Smooth muscle cell (in vitro differentiated cells): ENCODE data around the gene TAS2R5. TPM values are rescaled to one million over a fixed set of nuclear protein-coding genes. Genes with fewer than 3 reads are reported as not detected.
A peak's percentile ranks its signal among the peaks of the same experiment; 100 is the strongest.
"Not testable (repeated sequence)": the region's sequence is repeated elsewhere in the genome, so short reads cannot be mapped to it uniquely, and the experiment has no call there.

ENCODE experiments used
- DNase-seq: peaks from one replicate; lab custom pipeline; 2025; ENCODE audit not compliant: unreplicated experiment; lab: John Stamatoyannopoulos, UW
- H2AFZ ChIP-seq: fragments of 200-600 bp; sonication (generic); 2 replicates; pipeline ENCODE4 v1.6.0; 2016; ENCODE audit warnings: antibody characterized with exemption, low read depth, mild to moderate bottlenecking
- H3F3A ChIP-seq: fragments of 200-600 bp; sonication (generic); 2 replicates; pipeline ENCODE4 v1.6.0; 2017; ENCODE audit warnings: antibody characterized with exemption, low read depth
- H3K27ac ChIP-seq: fragments of 200-600 bp; sonication (generic); 2 replicates; pipeline ENCODE4 v1.5.1; 2016; ENCODE audit warnings: low read depth, mild to moderate bottlenecking
- H3K27me3 ChIP-seq: fragments of 200-600 bp; sonication (generic); 2 replicates; pipeline ENCODE4 v1.6.1; 2016; ENCODE audit warnings: low read depth, mild to moderate bottlenecking
- H3K36me3 ChIP-seq: fragments of 200-600 bp; sonication (generic); 2 replicates; pipeline ENCODE4 v1.5.1; 2016; ENCODE audit warnings: low read depth
- H3K4me1 ChIP-seq: fragments of 200-600 bp; sonication (generic); 2 replicates; pipeline ENCODE4 v1.5.1; 2016; ENCODE audit warnings: low read depth
- H3K4me2 ChIP-seq: fragments of 200-600 bp; sonication (generic); 2 replicates; pipeline ENCODE4 v1.6.0; 2016; ENCODE audit warnings: mild to moderate bottlenecking
- H3K4me3 ChIP-seq: fragments of 200-600 bp; sonication (generic); 2 replicates; pipeline ENCODE4 v1.5.1; 2016; ENCODE audit warnings: mild to moderate bottlenecking
- H3K79me2 ChIP-seq: fragments of 200-600 bp; sonication (generic); 2 replicates; pipeline ENCODE4 v1.6.0; 2016; ENCODE audit warnings: low read depth, mild to moderate bottlenecking
- H3K9ac ChIP-seq: fragments of 200-600 bp; sonication (generic); 2 replicates; pipeline ENCODE4 v1.6.0; 2016; ENCODE audit warnings: low read depth
- H3K9me3 ChIP-seq: fragments of 200-600 bp; sonication (generic); replicated peaks from 2 replicates; pipeline ENCODE4 v1.5.1; 2016; ENCODE audit warnings: low read depth
- H4K20me1 ChIP-seq: fragments of 200-600 bp; sonication (generic); 2 replicates; pipeline ENCODE4 v1.6.0; 2016; ENCODE audit warnings: low read depth
- CTCF ChIP-seq: fragments of 200-600 bp; sonication (generic); IDR thresholded peaks from 2 replicates; pipeline ENCODE4 v1.5.1; 2017; ENCODE audit warnings: borderline replicate concordance, mild to moderate bottlenecking, antibody characterized with exemption; ENCODE audit not compliant: insufficient read depth, poor library complexity, severe bottlenecking
- WGBS: methylation state at CpG from one replicate; pipeline ENCODE4 v1.1.7; 2016; ENCODE audit warnings: low lambda C conversion rate; 5-methylcytosine and 5-hydroxymethylcytosine counted together
- polyA plus RNA-seq: library from polyadenylated mRNA; unstranded; fragments of >200 nt; fragmentation: Nextera tagmentation; extraction: Ambion mirVana; gene quantifications from 2 replicates; pipeline ENCODE4 v1.2.1, GENCODE V29; 2016
- total RNA-seq: library from RNA; depleted of rRNA; stranded (reverse); fragments of >200 nt; gene quantifications from 2 replicates; pipeline ENCODE4 v1.2.3, GENCODE V29; 2014

The TAS2R5 gene
- 0.36 and 3.1 TPM in 2 replicates for total RNA-seq
- polyA plus RNA-seq: not detected in 2 replicates

GRCh38 chr7:141789917-141790316 is at the start of gene TAS2R5:
Gene TAS2R5 (plus strand): TSS chr7:141790217. CDS start chr7:141790362, 145 bp downstream.
- no peak for TF ChIP-seq CTCF
- Histone ChIP-seq H3K79me2 (no peaks in the 10 kb centered on the region), H3K36me3 (no peaks in the 10 kb centered on the region), H3K4me1 (no peaks in the 10 kb centered on the region), H4K20me1 (peaks cover 2% of the 10 kb centered on the region), H3K4me3 (no peak within 1 kb of the TSS), H3K27me3 (no peaks in the 10 kb centered on the region), H3K9me3 (no peaks in the 10 kb centered on the region), H3F3A (no peaks in the 10 kb centered on the region), H2AFZ (no peak within 1 kb of the TSS), H3K27ac (no peak within 1 kb of the TSS), H3K4me2 (no peak within 1 kb of the TSS), H3K9ac (no peak within 1 kb of the TSS)
- WGBS: 88% methylated on average over 5 of the region's 5 CpGs
- no peak for DNase-seq

GRCh38 chr7:141742229-141742628 is 47.8 kb upstream of the TAS2R5 start:
- H3K4me3 ChIP-seq: no peak overlapping the region
- no peaks in the 10 kb centered on the region for H3F3A ChIP-seq
- peaks cover 11% of the 10 kb centered on the region for H3K4me1 ChIP-seq
- no peak overlapping the region for H3K27ac ChIP-seq
- no peak for TF ChIP-seq CTCF
- H3K79me2 ChIP-seq: peaks cover 28% of the 10 kb centered on the region
- no peak overlapping the region for H2AFZ ChIP-seq
- peaks cover 32% of the 10 kb centered on the region for H3K36me3 ChIP-seq
- H3K9me3 ChIP-seq: no peaks in the 10 kb centered on the region
- DNase-seq: no peak
- WGBS: 66% methylated on average over 1 of the region's 1 CpG
- no peak overlapping the region for H3K9ac ChIP-seq
- no peak overlapping the region for H3K4me2 ChIP-seq
- no peaks in the 10 kb centered on the region for H3K27me3 ChIP-seq
- no peaks in the 10 kb centered on the region for H4K20me1 ChIP-seq

GRCh38 chr7:141744131-141744530 is 45.9 kb upstream of the TAS2R5 start:
- H3F3A ChIP-seq: no peaks in the 10 kb centered on the region
- H3K9ac ChIP-seq: no peak overlapping the region
- TF ChIP-seq CTCF: no peak
- peaks cover 24% of the 10 kb centered on the region for H3K79me2 ChIP-seq
- H3K4me1 ChIP-seq: peaks cover 7% of the 10 kb centered on the region
- peaks cover 41% of the 10 kb centered on the region for H3K36me3 ChIP-seq
- no peak overlapping the region for H3K4me2 ChIP-seq
- DNase-seq: no peak
- 98% methylated on average over 2 of the region's 2 CpGs for WGBS
- no peaks in the 10 kb centered on the region for H3K9me3 ChIP-seq
- no peaks in the 10 kb centered on the region for H3K27me3 ChIP-seq
- no peak overlapping the region for H3K27ac ChIP-seq
- no peaks in the 10 kb centered on the region for H4K20me1 ChIP-seq
- no peak overlapping the region for H2AFZ ChIP-seq
- no peak overlapping the region for H3K4me3 ChIP-seq

GRCh38 chr7:141748396-141748795 is 41.6 kb upstream of the TAS2R5 start:
- H3F3A ChIP-seq: no peaks in the 10 kb centered on the region
- no peak for DNase-seq
- no peaks in the 10 kb centered on the region for H3K4me1 ChIP-seq
- peak overlapping the region; percentile 6 for H3K27ac ChIP-seq
- H3K4me3 ChIP-seq: no peak overlapping the region
- no peaks in the 10 kb centered on the region for H4K20me1 ChIP-seq
- H3K79me2 ChIP-seq: peaks cover 3% of the 10 kb centered on the region
- WGBS: 83% methylated on average over 2 of the region's 2 CpGs
- H2AFZ ChIP-seq: no peak overlapping the region
- TF ChIP-seq CTCF: no peak
- no peaks in the 10 kb centered on the region for H3K27me3 ChIP-seq
- peaks cover 78% of the 10 kb centered on the region for H3K36me3 ChIP-seq
- peaks cover 13% of the 10 kb centered on the region for H3K9me3 ChIP-seq
- H3K4me2 ChIP-seq: no peak overlapping the region
- no peak overlapping the region for H3K9ac ChIP-seq

GRCh38 chr7:141751904-141752303 is 38.1 kb upstream of the TAS2R5 start:
- not testable (repeated sequence) for DNase-seq, H3K27me3 ChIP-seq, H3K4me3 ChIP-seq, H3K4me2 ChIP-seq, H2AFZ ChIP-seq, H3F3A ChIP-seq, H3K79me2 ChIP-seq, H4K20me1 ChIP-seq, H3K4me1 ChIP-seq, H3K9ac ChIP-seq, H3K27ac ChIP-seq
- Histone ChIP-seq H3K9me3 (peaks cover 13% of the 10 kb centered on the region), H3K36me3 (peaks cover 50% of the 10 kb centered on the region)
- 98% methylated on average over 10 of the region's 10 CpGs for WGBS
